Upper lobe of right lung (tissue), 1 donor: Measurements from ENCODE around the gene SSX2IP. TPM values are rescaled to one million over a fixed set of nuclear protein-coding genes. Genes with fewer than 3 reads are reported as not detected.
A peak's percentile ranks its signal among the peaks of the same experiment; 100 is the strongest.

Experiments
- ATAC-seq: fragments of 200-7000 bp; cut with Tn5 transposase; one replicate; pipeline ENCODE4 v1.9.1; 2020; ENCODE audit warnings: mild to moderate bottlenecking, moderate library complexity
- DNase-seq: peaks from one replicate; pipeline ENCODE4 v3.0.0-alpha.2; 2020
- H3K27ac ChIP-seq: fragments of 200-600 bp; one replicate; pipeline ENCODE4 v1.8.0; 2022
- H3K27me3 ChIP-seq: fragments of 200-600 bp; one replicate; pipeline ENCODE4 v1.8.0; 2022; ENCODE audit warnings: mild to moderate bottlenecking
- H3K36me3 ChIP-seq: fragments of 200-600 bp; one replicate; pipeline ENCODE4 v1.8.0; 2022
- H3K4me1 ChIP-seq: fragments of 200-600 bp; one replicate; pipeline ENCODE4 v1.8.0; 2022
- H3K4me3 ChIP-seq: fragments of 200-600 bp; one replicate; pipeline ENCODE4 v1.8.0; 2022; ENCODE audit warnings: mild to moderate bottlenecking
- H3K9me3 ChIP-seq: fragments of 200-600 bp; one replicate; pipeline ENCODE4 v1.8.0; 2022
- CTCF ChIP-seq: fragments of 200-600 bp; IDR thresholded peaks from one replicate; pipeline ENCODE4 v1.8.0; 2022; ENCODE audit warnings: antibody characterized with exemption
- intact Hi-C: fragments of 100-400 bp; cut with DNase I; formaldehyde crosslinking; loops from one replicate; pipeline ENCODE4 v1.11.0; 2022
- total RNA-seq: library from RNA; stranded (reverse); fragmentation: NEBNext Ultra II Directional; extraction: Animal tissue kit (Norgen Biotek cat#: 25700); gene quantifications from one replicate; pipeline ENCODE4 v1.2.1, GENCODE V29; 2021
- donor health status: DM: no; HTN: yes; CAD: no; lungs with severe emphysema.

SSX2IP gene
- total RNA-seq, 1 donor from 2014 or later = 8.5 TPM

DNA sequence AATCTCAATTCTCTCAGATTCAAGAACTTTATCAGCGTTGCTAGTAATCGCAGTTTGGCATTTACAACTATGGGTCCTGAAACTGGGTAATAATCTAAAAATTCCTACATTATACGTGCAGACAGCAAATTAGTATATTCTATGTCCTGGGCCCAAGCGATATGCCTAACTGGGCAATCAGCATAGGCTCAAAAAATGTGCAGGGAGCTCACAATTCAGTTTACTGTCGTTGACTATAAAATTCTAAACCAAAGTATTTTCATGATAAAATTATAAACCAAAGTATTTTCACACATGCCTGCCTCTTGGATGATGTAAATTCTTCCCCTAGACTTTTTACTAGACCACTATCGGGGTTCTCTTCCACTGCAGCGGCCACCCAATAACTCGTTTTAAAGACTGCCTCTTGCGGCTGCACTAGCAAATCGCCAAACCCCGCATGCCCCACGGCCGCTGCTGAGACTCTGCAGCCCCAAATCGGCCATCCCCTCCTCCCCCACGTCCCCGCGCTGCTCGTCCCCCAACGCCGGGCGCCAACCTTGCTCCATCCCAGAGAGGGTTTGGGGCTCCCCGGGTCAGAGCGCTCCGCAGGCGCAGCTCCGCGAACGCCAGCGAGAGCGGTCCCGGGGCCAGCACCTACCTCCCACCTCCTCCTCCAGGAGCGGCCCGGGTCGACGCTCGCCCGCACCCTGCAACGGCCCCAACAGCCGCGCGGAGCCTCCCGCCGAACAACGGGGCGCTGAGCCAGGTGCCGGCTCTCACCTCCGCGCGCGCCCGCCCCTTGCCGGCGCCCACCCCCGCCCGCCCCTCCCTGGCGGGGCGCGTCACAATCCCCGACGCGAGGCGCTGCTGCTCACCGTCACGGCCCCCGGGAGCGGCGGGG is 506 bp downstream of the SSX2IP start:
- intact Hi-C loops = no loop called here
- H3K27ac ChIP-seq = peak overlapping the region; percentile 65
- H3K27me3 ChIP-seq = no peaks in the 10 kb centered on the region
- ATAC-seq = peak; percentile 51
- TF ChIP-seq CTCF = peak; percentile 33
- peak overlapping the region; percentile 80 for H3K4me3 ChIP-seq
- peaks cover 8% of the 10 kb centered on the region for H3K4me1 ChIP-seq
- no peaks in the 10 kb centered on the region for H3K36me3 ChIP-seq
- no peaks in the 10 kb centered on the region for H3K9me3 ChIP-seq
- no peak for DNase-seq

GRCh38 chr1:84688463-84689061 is 1.7 kb downstream of the SSX2IP start:
- no peaks in the 10 kb centered on the region for H3K36me3 ChIP-seq
- intact Hi-C loops = no loop called here
- ATAC-seq (no peak), DNase-seq (no peak)
- no peaks in the 10 kb centered on the region for H3K27me3 ChIP-seq
- peaks cover 8% of the 10 kb centered on the region for H3K4me1 ChIP-seq
- H3K4me3 ChIP-seq = no peak overlapping the region
- H3K9me3 ChIP-seq = no peaks in the 10 kb centered on the region
- no peak for TF ChIP-seq CTCF
- H3K27ac ChIP-seq = no peak overlapping the region

- H3K27me3 ChIP-seq = no peaks in the 10 kb centered on the region
- intact Hi-C loops = no loop called here
- no peak overlapping the region for H3K4me3 ChIP-seq
- no peaks in the 10 kb centered on the region for H3K9me3 ChIP-seq
- no peak for TF ChIP-seq CTCF
- H3K27ac ChIP-seq = no peak overlapping the region
- DNase-seq = no peak
- H3K36me3 ChIP-seq = no peaks in the 10 kb centered on the region
- no peak for ATAC-seq
- H3K4me1 ChIP-seq = peaks cover 8% of the 10 kb centered on the region
Measured at GRCh38 chr1:84687714-84688462, 2.4 kb downstream of the SSX2IP start.

DNA sequence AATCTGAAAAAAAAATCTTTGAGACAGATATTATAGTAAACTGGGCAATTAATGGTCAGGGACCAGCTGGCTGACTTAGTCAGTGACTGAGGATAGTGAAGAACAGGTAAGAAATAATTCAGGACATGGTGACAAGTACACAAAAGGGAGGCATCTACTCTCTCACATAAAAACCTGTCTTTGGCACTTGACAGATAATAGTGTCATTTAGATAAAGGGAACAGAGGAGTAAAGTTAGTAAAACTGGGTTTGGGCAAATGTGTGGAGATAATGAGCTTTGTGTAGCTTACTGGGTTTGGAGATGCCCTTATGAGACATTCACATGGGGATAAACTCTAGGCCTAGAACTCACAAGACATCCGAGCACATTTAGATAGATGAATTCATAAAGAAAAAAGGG is 4.0 kb downstream of the SSX2IP start:
- H3K27ac ChIP-seq = no peak overlapping the region
- ATAC-seq (no peak), DNase-seq (no peak)
- no peak overlapping the region for H3K4me3 ChIP-seq
- no peaks in the 10 kb centered on the region for H3K36me3 ChIP-seq
- intact Hi-C loops = no loop called here
- H3K4me1 ChIP-seq = peaks cover 8% of the 10 kb centered on the region
- TF ChIP-seq CTCF = no peak
- H3K9me3 ChIP-seq = no peaks in the 10 kb centered on the region
- no peaks in the 10 kb centered on the region for H3K27me3 ChIP-seq

DNA sequence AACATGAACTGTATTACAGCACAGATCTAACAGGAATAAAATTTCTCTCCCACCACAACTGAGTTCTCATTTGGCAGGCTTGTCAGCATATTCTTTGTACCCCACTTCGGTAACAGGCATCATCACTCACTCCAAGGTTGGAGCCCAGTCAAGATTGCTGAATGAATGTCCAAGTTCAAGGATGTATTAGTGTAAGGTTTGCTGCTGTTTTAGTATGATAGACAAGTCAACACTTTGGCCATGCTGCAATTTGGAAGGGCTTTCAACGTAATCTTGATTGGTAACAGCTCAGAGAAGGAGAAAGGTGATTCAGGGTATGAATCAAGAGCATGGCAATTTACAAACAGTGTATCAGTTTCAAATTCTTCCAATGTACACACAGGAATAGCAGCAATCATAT is 6.8 kb downstream of the SSX2IP start:
- no peak for TF ChIP-seq CTCF
- DNase-seq (no peak), ATAC-seq (no peak)

More for the DNA sequence above, 6.8 kb downstream of the SSX2IP start:
- no peaks in the 10 kb centered on the region for H3K4me1 ChIP-seq
- intact Hi-C loops = no loop called here
- H3K9me3 ChIP-seq = no peaks in the 10 kb centered on the region
- no peak overlapping the region for H3K4me3 ChIP-seq
- H3K36me3 ChIP-seq = no peaks in the 10 kb centered on the region
- H3K27ac ChIP-seq = no peak overlapping the region
- no peaks in the 10 kb centered on the region for H3K27me3 ChIP-seq
